ENCODE measurements around the gene SENP3.

The SENP3 gene

GRCh38 chr17:7562208-7562605 lies 488 bp downstream of the SENP3 start:
- Histone ChIP-seq H3K4me3 (ENCODE audit: low read depth, low read length) (peak overlapping the region; percentile 85), H3K9me3 (ENCODE audit: control insufficient read depth, insufficient read depth, low read depth, low read length) (no peaks in the 10 kb centered on the region), H3K27ac (ENCODE audit: extremely low read depth, low read depth, low read length) (peak overlapping the region; percentile 93), H3K4me1 (ENCODE audit: control insufficient read depth, insufficient read depth, low read length) (peaks cover 11% of the 10 kb centered on the region), H3K36me3 (ENCODE audit: control insufficient read depth in 2 of 2, insufficient read depth in 1 of 2, low read length in 2 of 2) (peaks cover 37 to 43% of the 10 kb centered on the region in 2 experiments)
- no peak for TF ChIP-seq FEZF1 (tag by site-specific recombination; IDR thresholded peaks at IDR 0.05)
- TF ChIP-seq SP7 (tag by site-specific recombination; IDR thresholded peaks at IDR 0.05) = no peak
- 0 out of 2 replicates have a peak, but pooled peaks have one; percentile 1 for TF ChIP-seq PBX3 (CRISPR knock-in tag; IDR thresholded peaks at IDR 0.05)
- peak; percentile 53; the same call in 1 of the 2 replicates for TF ChIP-seq ZNF76 (tag by site-specific recombination; IDR thresholded peaks at IDR 0.05; ENCODE audit: borderline replicate concordance, low read depth)
- TF ChIP-seq ZNF157 (tag by site-specific recombination; IDR thresholded peaks at IDR 0.05) = no peak
- TF ChIP-seq ZNF571 (tag by site-specific recombination; IDR thresholded peaks at IDR 0.05) = no peak
- no peak for TF ChIP-seq ZNF280C (tag by site-specific recombination; IDR thresholded peaks at IDR 0.05)
- TF ChIP-seq ZNF362 (tag by site-specific recombination; IDR thresholded peaks at IDR 0.05) = no peak
- TF ChIP-seq WT1 (tag by site-specific recombination; IDR thresholded peaks at IDR 0.05) = no peak
- TF ChIP-seq ZNF335 (tag by site-specific recombination; conservative IDR thresholded peaks at IDR 0.05) = peak; percentile 30
- no peak for TF ChIP-seq ZNF549 (tag by site-specific recombination; IDR thresholded peaks at IDR 0.05)
- TF ChIP-seq ZNF561 (tag by site-specific recombination; IDR thresholded peaks at IDR 0.05; ENCODE audit: borderline replicate concordance) = no peak; the same call in 1 of the 2 replicates
- peak; percentile 1; the same call in 1 of the 2 replicates for TF ChIP-seq EGR2 (tag by site-specific recombination; IDR thresholded peaks at IDR 0.05; ENCODE audit: low read depth)
- TF ChIP-seq ZNF548 (tag by site-specific recombination; IDR thresholded peaks at IDR 0.05) = no peak
- 0 out of 2 replicates have a peak, but pooled peaks have one; percentile 34 for TF ChIP-seq ZFP37 (tag by site-specific recombination; IDR thresholded peaks at IDR 0.05)
- 0 out of 2 replicates have a peak, but pooled peaks have one; percentile 14 for TF ChIP-seq ZBTB11 (tag by site-specific recombination; conservative IDR thresholded peaks at IDR 0.05; ENCODE audit: low read depth)
- no peak for TF ChIP-seq ZNF211 (tag by site-specific recombination; IDR thresholded peaks at IDR 0.05; ENCODE audit: low read depth)
- CTCF ChIA-PET = interaction anchor here (0.6 to 2.7 kb wide), 4 partner anchors 14 to 233 kb away, joined by 3 to 60 read pairs (median 3); partner anchors contain the start of genes NEURL4 and TNFSF12
- POLR2A ChIA-PET = interaction anchor here (0.7 to 2.8 kb wide), 7 partner anchors 11 to 1519 kb away, joined by 3 to 17 read pairs (median 11); partner anchors contain the start of genes CD68, NEURL4, POLR2A and TP53

Data from HEK293 (cell line).